ENCODE measurements around the gene CRACDL. TPM values are rescaled to one million over a fixed set of nuclear protein-coding genes. Genes with fewer than 3 reads are reported as not detected.

CRACDL gene, protein sequence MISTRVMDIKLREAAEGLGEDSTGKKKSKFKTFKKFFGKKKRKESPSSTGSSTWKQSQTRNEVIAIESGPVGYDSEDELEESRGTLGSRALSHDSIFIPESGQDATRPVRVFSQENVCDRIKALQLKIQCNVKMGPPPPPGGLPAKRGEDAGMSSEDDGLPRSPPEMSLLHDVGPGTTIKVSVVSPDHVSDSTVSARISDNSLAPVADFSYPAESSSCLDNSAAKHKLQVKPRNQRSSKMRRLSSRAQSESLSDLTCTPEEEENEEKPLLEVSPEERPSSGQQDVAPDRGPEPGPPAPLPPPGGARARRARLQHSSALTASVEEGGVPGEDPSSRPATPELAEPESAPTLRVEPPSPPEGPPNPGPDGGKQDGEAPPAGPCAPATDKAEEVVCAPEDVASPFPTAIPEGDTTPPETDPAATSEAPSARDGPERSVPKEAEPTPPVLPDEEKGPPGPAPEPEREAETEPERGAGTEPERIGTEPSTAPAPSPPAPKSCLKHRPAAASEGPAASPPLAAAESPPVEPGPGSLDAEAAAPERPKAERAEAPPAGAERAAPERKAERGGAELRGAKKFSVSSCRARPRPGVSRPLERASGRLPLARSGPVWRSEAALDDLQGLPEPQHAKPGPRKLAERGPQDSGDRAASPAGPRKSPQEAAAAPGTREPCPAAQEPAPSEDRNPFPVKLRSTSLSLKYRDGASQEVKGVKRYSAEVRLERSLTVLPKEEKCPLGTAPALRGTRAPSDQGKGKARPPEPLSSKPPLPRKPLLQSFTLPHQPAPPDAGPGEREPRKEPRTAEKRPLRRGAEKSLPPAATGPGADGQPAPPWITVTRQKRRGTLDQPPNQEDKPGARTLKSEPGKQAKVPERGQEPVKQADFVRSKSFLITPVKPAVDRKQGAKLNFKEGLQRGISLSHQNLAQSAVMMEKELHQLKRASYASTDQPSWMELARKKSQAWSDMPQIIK
- total RNA-seq (1 to 10 TPM in 8 of 9 donors, under 1 TPM in 1; 0.33 to 3.4 (median 2.1) TPM), polyA plus RNA-seq (1 to 10 TPM in 2 of 3 donors, under 1 TPM in 1; 0.88 to 2.6 (median 2.1) TPM)
- long read RNA-seq, donor 1 = 0 reads
- long read RNA-seq, donor 2 = 0 reads
- long read RNA-seq, donor 3 = 0 reads
- long read RNA-seq, donor 4 = 0 reads
- long read RNA-seq, donor 5, partial matches to known transcripts = 12 of 15 reads
- long read RNA-seq, donor 5, other reads (novel, unspliced or antisense) = 3 of 15 reads
- long read RNA-seq, donor 6 = 0 reads
- long read RNA-seq, donor 7 = 0 reads
- long read RNA-seq, donor 8 = 0 reads
- long read RNA-seq, donor 9 = 0 reads
- long read RNA-seq, donor 10 = 0 reads

DNA sequence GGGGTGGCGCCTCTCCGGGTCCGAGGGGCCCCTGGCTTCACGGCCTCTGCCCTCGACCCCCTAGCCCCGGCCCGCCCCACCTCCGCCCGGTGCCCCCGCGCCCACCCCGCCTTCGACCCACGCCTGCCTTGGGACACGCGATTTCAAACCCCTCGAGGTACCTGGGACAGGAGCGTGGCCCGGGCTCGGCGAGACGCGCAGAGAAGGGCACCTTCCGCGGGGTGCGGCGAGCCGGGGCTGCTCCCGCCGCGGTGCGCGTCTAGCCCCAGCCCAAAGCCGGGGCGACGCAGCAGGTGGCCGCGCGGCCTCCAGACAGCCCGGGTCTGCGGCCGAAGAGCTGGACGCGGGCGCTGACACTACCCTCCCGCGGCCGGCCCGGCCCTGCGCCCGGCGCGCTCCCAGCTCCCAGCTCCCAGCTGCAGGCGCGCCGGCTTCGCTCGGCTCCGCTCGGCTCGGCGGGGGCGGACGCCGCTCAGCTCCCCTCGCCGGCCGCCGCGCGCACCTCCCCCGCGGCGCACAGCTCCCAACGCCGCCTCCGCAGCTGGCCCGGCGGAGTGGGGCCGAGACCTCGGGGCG lies at the start of gene CRACDL:
TSS of gene CRACDL (minus strand) at position 449 of the 576 bp plus-strand sequence. CDS start 89,425 bp downstream, outside the sequence.
- Histone ChIP-seq H3K4me3 (peak within 1 kb of the TSS in 2 of 4 donors; percentile 22 to 57), H3K4me1 (replicated peaks in 1 of 2) (peaks cover 0 to 6% of the 10 kb centered on the region in 2 donors), H3K9me3 (replicated peaks in 1 of 3) (no peaks in the 10 kb centered on the region), H3K36me3 (replicated peaks in 1 of 2) (no peaks in the 10 kb centered on the region), H3K27me3 (peaks cover 30% of the 10 kb centered on the region), H3K27ac (no peak within 1 kb of the TSS)
- DNase-seq = no peak
- TF ChIP-seq POLR2A (IDR thresholded peaks at IDR 0.05) = no peak
- TF ChIP-seq, protein P1, sequence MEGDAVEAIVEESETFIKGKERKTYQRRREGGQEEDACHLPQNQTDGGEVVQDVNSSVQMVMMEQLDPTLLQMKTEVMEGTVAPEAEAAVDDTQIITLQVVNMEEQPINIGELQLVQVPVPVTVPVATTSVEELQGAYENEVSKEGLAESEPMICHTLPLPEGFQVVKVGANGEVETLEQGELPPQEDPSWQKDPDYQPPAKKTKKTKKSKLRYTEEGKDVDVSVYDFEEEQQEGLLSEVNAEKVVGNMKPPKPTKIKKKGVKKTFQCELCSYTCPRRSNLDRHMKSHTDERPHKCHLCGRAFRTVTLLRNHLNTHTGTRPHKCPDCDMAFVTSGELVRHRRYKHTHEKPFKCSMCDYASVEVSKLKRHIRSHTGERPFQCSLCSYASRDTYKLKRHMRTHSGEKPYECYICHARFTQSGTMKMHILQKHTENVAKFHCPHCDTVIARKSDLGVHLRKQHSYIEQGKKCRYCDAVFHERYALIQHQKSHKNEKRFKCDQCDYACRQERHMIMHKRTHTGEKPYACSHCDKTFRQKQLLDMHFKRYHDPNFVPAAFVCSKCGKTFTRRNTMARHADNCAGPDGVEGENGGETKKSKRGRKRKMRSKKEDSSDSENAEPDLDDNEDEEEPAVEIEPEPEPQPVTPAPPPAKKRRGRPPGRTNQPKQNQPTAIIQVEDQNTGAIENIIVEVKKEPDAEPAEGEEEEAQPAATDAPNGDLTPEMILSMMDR (IDR thresholded peaks at IDR 0.05) = no peak
- 0 to 1% (median 1%) methylated on average over 3 to 82 of the region's 82 CpGs for WGBS, 4 donors
- intact Hi-C loops (cut with DNase I) = no loop called here

DNA sequence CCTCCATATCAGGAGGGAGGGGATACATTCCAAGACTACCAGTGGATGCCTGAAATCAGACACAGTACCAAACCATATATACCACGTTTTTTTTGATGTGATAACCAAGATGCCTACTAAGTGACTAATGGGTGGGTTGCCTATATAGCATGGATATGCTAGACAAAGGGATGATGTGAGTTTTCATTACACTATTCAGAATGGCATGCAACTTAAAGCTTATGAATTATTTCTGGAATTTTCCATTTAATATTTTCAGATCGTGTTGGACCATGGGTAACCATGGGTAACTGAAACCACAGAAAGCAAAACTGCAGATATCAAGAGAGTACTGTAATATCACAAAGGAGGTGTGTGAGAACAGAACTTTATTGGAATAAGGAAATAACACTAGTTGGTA lies 39.6 kb upstream of the CRACDL start:
- Histone ChIP-seq H3K36me3 (replicated peaks in 1 of 2) (no peaks in the 10 kb centered on the region), H3K4me1 (replicated peaks in 1 of 2) (no peaks in the 10 kb centered on the region), H3K4me3 (no peak overlapping the region), H3K27me3 (no peaks in the 10 kb centered on the region), H3K27ac (no peak overlapping the region), H3K9me3 (replicated peaks in 1 of 3) (peaks cover 0 to 7% (median 0%) of the 10 kb centered on the region in 3 donors)
- no peak for TF ChIP-seq POLR2A (IDR thresholded peaks at IDR 0.05)
- TF ChIP-seq, protein P1 (IDR thresholded peaks at IDR 0.05) = no peak
- 67 to 75% (median 71%) methylated on average over 2 of the region's 2 CpGs for WGBS, 4 donors
- intact Hi-C loops (cut with DNase I) = no loop called here
- no peak for DNase-seq

DNA sequence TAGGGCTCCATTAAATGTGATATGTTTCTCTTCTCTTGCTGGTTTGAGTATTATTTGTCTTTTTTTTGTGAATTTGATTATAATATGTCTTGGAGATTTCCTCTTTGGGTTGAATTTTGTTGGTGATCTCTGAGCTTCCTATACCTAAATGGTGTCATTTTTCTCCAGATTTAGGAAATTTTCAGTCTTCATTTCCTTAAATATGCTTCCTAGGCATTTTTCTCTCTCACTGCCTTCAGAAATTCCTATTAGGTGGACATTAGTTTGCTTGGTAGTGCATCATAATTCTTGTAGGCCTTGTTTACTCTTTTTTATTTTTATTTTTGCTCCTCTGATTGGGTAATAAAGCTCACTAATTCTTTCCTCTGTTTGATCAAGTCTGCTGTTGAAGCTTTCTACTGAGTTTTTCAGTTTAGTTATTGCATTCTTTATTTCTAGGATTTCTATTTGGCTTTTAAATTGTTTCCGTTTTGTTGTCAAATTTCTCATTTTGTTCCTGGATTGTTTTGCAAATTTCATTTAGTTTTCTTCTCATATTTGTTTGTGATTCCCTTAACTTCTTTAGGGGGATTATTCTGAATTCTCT lies 36.6 kb upstream of the CRACDL start:
- 79 to 100% (median 89%) methylated on average over 1 of the region's 1 CpG for WGBS, 4 donors
- Histone ChIP-seq H3K4me3 (no peak overlapping the region), H3K9me3 (replicated peaks in 1 of 3) (peaks cover 0 to 13% (median 0%) of the 10 kb centered on the region in 3 donors), H3K27me3 (no peaks in the 10 kb centered on the region), H3K27ac (no peak overlapping the region), H3K36me3 (replicated peaks in 1 of 2) (no peaks in the 10 kb centered on the region), H3K4me1 (replicated peaks in 1 of 2) (no peaks in the 10 kb centered on the region)
- intact Hi-C loops (cut with DNase I) = no loop called here
- no peak for DNase-seq
- TF ChIP-seq, protein P1 (IDR thresholded peaks at IDR 0.05) = no peak
- no peak for TF ChIP-seq POLR2A (IDR thresholded peaks at IDR 0.05)

Data from adrenal gland (tissue), 19 donors.